HG03457 (cell line): Measurements from ENCODE around the gene AP4S1.
A peak's percentile ranks its signal among the peaks of the same experiment; 100 is the strongest.
"Not testable (repeated sequence)": the region's sequence is repeated elsewhere in the genome, so short reads cannot be mapped to it uniquely, and the experiment has no call there.

Experiments used
- ATAC-seq: cut with Tn5 transposase; IDR thresholded peaks from one replicate; pipeline ENCODE4 v1.9.1; 2021; ENCODE audit warnings: moderate number of reproducible peaks; ENCODE audit not compliant: unreplicated experiment

Gene AP4S1

DNA sequence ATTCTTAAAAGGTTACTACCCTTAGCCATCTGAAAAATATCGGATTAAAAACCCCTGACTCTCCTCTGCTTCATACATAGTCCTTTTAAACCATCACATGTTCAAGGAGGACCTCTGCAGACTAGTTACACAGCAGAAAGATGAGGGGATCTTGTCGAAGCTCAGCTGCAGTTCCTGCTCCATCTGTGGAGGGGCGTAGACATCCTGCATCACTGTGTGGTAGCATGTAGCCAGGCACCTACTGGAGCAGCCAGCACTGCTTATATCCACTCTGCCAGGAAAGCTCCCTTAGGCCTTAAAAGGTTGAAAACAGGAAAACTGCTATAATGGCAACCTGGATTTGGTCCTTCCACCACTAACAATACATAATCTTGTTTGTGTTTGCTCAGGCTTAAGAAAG, 58.3 kb downstream of the AP4S1 start:
- no peak for ATAC-seq

DNA sequence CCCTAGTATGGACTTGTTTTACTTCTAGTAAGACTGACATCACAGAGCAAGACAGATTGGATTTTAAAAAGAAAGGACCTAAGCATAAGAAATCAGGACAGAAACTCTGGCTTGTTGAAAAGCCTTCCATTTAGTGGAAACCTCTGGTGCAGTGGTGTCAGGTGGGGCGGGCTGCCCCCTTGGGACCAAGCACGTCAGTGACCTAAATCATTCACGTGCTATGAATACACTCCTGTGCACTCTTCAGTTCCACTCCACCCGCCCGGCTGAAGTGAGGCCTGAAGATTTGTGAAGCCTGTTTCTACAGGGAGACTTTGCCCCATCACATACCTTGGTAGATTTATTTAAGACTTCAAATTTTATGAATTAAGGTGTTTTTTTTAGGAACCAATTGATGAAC, 58.9 kb downstream of the AP4S1 start:
- peak; percentile 79 for ATAC-seq

DNA sequence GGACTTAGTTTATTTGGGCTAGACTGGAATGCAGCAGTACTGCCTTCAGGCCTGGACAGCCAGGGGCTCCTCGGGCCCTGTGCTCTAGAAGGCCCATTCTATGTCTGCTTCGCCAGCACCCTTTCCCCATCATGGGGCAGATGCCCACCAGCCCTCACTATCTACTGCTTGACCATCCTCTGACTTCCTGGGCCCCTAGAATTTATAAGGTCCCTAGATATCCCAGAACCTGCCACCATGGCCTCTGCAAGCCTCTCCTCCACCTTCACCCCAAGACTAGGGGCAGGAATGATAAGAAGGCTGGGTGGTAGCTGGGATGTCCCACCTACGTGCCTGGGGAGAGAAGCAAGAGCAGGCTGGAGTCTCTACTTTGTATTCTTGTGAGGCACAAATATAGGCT, 59.6 kb downstream of the AP4S1 start:
- ATAC-seq = no peak

DNA sequence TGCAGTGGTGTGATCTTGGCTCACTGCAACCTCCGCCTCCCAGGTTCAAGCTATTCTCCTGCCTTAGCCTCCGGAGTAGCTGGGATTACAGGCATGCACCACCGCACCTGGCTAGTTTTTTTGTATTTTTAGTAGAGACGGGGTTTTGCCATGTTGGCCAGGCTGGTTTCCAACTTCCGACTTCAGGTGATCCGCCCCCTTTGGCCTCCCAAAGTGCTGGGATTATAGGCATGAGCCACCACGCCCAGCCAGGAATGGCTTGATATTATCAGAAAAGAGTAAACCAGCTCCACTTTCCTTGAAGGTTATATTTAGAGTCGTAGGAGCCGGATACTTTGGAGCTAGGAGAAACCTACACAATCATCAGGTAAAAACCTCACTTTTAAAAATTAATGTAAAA, 61.0 kb downstream of the AP4S1 start:
- not testable (repeated sequence) for ATAC-seq

DNA sequence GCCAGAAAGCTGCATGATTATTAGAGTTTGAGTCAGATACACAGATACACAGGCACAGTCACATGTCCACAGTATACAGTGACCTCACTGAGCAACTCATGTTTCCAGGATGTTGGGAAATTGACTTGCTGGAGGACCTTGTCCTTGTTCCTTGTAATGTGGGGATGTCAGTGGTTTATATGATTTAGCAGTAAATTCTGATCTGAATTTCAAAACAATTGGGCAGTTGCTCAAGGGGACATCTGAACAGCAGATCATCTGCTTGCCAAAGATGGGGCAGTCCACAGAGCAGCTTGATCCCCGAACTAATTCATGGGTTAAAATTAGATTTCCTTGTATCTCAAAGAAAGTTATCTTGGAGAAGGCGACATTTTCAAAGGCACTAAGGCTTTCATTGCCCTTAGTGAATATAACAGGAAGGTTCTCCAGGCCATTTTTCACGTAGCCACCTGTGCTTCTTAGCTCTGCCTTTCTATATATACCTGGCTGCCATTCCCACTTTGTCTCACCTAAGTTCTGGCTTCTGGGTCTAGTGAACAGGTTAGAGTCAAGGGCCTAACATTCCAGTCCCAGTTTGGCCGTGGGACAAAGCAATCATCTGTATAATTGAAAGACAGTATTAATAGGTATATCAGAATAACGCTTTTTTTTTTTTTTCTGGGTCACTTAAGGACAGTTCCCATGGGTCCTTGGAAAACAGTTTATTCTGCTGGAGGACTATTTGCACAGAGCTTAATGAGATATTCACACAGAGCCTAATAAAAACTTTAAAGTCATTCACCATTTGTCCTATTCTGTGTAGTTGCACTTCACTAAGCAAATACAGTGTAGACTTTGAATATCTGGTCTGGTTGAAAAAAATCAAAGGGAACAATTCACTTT, 65.7 kb downstream of the AP4S1 start:
- ATAC-seq = no peak

DNA sequence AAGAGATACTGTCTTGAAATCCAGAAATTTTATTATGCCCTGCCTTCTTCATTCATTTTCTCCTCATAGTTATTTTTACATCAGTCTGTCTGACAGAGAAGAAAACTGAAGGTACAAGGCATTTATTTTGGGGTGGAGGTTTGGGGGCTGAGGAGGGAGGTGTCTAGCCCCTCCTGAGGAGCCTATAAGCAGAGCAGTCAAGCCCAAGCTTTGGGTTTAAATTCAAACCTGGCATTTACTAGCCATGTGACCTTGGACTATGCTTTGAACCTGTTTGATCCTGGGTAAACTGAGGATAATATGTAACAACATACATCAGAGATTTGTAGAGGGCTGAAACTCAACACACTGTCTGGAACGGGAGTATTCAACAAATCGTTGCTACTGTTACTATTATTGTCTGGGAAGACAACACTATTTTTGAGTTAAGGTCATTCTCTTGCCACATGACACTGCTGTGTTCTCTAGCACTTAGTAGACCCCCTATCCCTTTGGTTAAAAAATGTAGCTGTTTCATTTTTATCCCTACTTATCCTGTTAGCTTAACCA, 66.8 kb downstream of the AP4S1 start:
- ATAC-seq = no peak

DNA sequence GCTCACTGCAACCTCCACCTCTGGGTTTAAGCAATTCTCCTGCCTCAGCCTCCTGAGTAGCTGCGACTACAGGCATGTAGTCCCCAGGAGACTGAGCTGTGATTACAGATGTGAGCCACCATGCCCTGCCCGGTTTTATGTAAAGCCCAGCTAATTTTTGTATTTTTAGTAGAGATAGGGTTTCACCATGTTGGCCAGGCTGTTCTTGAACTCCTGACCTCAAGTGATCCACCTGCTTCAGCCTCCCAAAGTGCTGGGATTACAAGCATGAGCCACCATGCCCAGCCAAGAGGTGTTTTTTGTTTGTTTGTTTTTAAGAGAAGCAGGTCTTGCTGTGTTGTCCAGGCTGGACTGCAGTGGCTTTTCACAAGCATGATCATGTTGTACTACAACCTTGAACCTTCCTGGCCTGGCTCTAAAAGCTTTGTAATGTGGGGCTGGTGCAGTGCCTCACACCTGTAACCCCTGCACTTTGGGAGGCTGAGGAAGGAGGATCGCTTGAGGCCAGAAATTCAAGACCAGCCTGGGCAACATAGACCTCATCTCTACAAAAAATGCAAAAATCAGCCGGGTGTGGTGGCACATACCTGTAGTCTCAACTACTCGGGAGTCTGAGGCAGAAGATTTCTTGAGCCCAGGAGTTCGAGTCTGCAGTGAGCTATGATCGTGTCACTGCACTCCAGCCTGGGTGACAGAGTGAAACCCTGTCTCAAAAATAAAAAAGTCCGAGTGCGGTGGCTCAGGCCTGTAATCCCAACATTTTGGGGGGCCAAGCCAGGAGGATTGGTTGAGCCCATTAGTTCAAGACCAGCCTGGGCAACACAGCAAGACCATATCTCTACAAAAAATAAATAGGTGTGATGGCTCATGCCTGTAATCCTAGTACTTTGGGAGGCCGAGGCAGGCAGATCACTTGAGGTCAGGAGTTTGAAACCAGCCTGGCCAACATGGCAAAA, 68.7 kb downstream of the AP4S1 start:
- ATAC-seq = not testable (repeated sequence)

DNA sequence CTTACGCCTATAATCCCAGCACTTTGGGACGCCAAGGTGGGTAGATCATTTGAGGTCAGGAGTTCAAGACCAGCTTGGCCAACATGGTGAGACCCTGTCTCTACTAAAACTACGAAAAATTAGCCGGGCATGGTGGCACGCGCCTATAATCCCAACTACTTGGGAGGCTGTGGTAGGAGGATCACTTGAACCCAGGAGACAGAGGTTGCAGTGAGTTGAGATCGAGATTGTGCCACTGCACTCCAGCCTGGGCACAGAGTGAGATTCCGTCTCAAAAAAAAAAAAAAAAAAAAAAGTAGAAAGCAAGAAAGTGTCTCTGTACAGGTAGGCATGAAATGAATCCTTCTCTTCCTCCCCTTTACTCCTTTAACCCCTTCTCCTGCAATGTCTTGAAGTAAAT, 70.4 kb downstream of the AP4S1 start:
- not testable (repeated sequence) for ATAC-seq

DNA sequence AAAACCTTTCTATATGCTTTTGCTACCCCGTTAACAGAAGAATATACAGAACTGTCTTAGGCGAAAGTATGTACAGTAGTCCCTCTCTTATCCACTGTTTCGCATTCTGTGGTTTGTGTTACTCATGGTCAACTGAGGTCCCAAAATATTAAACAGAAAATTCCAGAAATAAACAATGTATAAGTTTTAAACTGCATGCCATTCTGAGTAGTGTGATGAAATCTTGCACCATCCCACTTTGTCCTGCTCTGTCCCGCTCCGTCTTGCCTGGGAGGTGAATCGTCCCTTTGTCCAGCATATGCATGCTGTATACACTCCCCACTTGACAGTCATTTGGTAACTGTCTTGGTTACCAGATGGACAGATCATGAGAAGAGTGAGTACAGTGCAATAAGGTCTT, 70.8 kb downstream of the AP4S1 start:
- no peak for ATAC-seq

DNA sequence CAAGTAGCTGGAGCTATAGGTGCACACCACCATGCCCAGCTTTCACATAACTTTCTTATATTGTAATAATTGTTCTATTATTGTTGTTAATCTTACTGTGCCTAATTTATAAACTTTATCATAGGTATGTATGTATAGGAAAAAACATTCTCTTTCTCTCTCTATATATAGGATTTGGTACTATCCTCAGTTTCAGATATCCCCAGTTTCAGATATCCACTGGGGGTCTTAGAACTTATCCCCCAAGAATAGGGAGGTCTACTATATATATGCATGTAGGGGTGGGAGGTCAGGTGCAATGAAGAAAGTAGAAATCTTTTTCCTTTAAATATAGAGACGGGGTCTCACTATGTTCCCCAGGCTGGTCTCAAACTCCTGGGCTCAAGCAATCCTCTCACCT, 71.6 kb downstream of the AP4S1 start:
- ATAC-seq = no peak

DNA sequence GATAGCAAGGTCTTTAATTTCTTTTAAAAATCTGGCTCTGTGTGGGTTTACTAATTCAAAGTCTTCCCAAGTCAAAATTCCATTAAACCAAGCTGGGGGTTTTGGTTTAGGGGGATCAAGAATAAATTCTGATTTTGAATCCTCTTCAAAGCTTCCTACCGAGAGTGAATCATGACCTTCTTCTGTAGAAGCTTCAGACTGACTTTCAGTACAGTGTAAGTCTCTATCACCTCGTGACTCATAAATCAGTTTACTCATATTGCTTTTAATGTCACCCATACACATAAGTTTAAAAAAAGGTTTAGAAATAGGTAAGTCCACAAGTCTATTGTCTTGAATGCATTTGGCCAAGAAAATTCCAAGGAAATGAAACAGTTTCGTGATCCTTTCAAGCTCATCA, 81.3 kb downstream of the AP4S1 start:
- ATAC-seq = no peak

DNA sequence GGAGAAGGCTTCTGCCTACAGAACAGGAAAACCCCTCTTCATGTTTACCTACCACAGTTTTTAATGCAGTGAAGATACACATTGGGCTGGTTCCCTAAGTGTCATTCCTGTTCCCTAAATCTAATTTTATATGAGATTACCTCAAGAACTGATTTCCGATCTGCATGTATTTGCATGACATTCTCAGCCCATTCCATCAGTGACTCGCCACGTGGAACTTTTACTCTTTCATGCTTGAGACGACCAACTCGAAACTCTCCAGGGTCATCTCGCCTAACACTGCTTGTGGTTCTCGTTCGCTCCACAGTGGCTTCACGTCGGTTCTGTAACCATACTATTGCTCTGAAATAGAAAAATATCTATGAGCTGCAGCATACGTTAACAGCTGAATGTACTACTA, 83.8 kb downstream of the AP4S1 start:
- ATAC-seq = no peak

DNA sequence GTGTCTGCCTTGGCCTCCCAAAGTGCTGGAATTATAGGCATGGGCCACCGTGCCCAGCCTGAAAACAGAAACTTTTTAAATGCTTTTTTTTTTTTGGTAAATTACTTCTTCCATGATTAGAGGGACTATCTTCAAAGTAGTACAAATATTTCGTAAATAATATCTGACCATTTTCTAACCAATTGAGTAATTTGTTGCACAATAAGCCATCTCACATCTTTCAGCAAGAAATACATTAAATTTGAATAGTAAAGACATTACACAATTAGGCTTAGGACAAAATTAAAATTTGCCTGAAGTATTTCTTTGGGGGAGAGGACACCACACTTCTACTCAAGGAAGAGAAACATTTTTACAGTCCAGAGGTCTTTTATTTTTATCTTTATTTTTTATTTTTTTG, 85.4 kb downstream of the AP4S1 start:
- no peak for ATAC-seq

DNA sequence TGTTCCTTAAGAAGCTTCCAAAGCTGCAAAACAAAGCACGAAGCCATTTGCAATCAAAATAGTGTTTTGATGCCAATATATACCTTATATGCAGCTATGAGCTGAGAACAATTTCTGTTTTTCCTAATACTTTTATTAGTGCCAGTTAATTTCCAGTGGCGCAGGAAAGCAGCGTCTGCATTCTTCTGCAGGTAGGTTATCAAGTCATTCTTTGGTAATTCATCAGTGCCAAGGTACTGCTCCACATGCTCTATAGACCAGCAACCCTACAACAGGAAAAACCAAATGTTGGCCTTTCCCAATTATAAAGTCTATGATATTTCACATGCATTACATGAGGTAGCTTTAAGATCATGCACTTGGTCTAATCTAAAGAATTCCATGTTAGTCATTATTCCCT, 88.3 kb downstream of the AP4S1 start:
- no peak for ATAC-seq

DNA sequence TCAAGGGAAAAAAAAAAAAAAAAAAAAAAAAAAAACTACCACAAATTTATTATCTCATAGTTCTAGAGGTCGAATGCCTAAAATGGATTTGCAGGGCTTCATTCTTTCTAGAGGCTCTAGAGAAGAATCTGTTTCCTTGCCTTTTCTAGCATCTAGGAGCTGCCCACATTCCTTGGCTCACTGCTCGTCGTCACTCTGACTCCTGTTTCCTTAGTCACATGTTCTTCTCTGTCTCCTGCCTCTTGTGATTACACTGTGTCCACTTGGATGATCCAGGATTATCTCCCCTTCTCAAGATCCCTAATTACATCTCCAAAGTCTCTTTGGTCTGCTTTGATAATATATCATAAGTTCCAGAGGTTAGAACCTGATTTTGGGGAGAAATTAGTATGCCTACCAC, 93.4 kb downstream of the AP4S1 start:
- no peak for ATAC-seq

DNA sequence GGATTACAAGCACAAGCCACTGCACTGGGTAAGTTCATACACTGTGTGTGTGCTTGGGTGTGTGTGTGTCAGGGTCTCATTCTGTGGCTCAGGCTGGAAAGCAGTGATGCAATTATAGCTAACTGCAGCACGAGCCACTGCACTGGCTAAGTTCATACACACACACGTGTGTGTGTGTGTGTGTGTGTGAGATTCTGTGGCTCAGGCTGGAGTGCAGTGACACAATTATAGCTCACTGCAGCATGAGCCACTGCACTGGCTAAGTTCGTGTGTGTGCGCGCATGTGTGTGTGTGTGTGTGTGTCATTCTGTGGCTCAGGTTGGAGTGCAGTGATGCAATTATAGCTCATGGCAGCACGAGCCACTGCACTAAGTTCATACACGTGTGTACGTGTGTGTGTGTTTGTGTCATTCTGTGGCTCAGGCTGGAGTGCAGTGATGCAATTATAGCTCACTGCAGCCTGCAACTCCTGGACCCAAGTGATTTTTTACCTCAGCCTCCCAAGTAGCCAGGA, 96.7 kb downstream of the AP4S1 start:
- ATAC-seq = no peak

DNA sequence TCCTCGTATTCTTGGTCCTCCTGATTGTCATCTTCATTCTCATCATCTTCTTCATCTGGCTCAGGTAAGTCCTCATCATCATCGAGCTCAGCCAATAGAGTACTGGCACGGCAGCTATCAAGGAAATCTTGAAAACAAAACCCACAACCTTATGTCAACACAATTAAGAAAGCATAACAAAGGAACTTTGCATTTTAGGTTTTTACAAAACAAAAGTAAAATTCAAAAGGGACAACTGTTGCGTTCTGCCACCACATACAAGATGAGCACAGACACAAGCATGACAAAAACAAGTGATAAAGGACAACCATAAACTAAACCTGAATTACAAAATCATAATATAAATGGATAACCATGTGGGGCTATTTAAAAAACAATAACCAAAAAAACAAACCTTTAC, 97.5 kb downstream of the AP4S1 start:
- no peak for ATAC-seq

DNA sequence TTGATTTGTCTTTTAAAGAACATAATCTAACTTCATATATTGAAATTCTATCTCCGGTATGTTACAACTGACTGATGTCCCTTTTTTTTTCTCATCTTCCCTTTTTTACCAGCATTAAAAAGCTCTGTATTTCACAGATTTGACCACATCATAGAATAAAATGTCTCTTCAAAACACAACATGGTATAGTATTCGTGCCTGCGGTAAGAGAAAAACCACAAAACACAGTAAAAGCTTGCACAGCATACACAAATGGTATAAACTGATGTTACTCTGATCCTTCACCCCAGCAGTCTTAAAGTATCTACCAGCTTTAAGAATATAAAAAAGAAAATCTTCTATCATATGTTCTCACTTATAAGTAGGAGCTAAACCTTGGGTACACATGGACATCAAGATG, 98.7 kb downstream of the AP4S1 start:
- ATAC-seq = no peak

DNA sequence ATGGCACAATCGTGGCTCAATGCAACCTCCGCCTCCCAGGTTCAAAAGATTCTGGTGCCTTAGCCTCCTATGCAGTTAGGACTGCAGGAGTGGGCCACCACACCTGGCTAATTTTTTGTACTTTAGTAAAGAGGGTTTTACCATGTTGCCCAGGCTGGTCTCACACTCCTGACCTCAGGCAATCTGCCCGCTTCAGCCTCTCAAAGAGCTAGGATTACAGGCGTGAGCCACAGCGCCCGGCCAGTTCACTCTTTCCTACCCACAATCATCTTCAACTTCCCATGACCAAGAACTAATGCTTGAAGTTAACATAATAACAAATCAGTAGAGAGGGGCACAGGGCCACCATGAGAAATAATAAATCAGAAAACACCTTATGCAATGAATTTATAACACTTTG, 99.8 kb downstream of the AP4S1 start:
- ATAC-seq = no peak

DNA sequence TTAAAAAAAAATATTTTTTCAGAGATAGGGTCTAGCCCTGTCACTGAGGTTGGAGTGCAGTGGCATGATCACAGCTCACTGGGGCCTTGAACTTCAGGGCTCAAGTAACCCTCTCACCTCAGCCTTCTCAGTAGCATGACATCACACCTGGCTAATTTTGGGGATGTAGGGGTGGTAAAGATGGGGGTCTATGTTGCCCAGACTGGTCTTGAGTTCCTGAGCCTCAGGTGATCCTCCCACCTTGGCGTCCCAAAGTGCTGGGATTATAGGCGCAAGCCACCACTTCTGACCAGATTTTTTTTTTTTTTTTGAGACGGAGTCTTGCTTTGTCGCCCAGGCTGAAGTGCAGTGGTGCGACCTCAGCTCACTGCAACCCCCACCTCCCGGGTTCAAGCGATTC, 101.2 kb downstream of the AP4S1 start:
- ATAC-seq = no peak

DNA sequence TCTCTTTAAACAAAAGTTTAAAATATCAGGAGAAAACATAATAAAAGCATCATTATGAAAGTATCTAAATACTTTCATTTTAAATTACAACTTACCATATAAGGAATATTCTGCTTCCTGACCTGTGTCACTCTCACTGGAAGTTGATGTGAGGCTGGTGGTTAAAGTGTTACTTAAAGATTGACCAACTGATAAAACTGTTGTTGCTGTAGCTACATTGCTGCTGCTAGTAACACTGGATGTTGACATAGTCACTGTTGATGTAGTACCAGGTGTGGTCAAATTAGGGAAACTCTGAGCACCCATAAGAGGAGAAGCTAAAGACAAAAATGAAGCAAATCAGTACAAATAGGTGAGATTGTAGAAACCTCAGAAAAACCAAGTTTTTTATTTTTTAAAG, 102.2 kb downstream of the AP4S1 start:
- ATAC-seq = peak; percentile 76
